Common myeloid progenitor, CD34-positive (primary cell): Measurements from ENCODE around the gene COX5A. TPM values are rescaled to one million over a fixed set of nuclear protein-coding genes. Genes with fewer than 3 reads are reported as not detected.

Source experiments
- CTCF ChIA-PET: fragments of 350-600 bp; sonication (Branson Sonifier 250); formaldehyde crosslinking; loops from one replicate; lab custom pipeline; 2021; ENCODE audit warnings: antibody characterized with exemption; lab: Charles Lee
- POLR2A ChIA-PET: fragments of 350-600 bp; sonication (Branson Sonifier 250); formaldehyde crosslinking; loops from one replicate; lab custom pipeline; 2021; ENCODE audit warnings: antibody characterized with exemption; lab: Charles Lee
- DNase-seq, 3 donors: peaks; one replicate each; pipeline versions ENCODE4 v3.0.0 to v3.0.0-alpha.2; 2013
- H3K27ac ChIP-seq, 2 experiments: 1 replicate in 1 of 2; 2 replicates in 1 of 2; pipeline ENCODE4 v1.7.0; 2013; ENCODE audit warnings: inconsistent platforms in 2 of 2, low read length in 2 of 2, mild to moderate bottlenecking in 2 of 2, low read depth in 1 of 2, moderate library complexity in 1 of 2; ENCODE audit not compliant: severe bottlenecking in 2 of 2, insufficient read depth in 1 of 2, poor library complexity in 1 of 2
- H3K27me3 ChIP-seq, 5 experiments: replicated peaks in 2 of 5; 1 replicate in 3 of 5; 2 replicates in 2 of 5; pipeline versions ENCODE4 v1.6.1 to v1.7.0; 2013; ENCODE audit warnings: low read length in 4 of 5, mild to moderate bottlenecking in 2 of 5, moderate library complexity in 2 of 5, inconsistent platforms in 1 of 5; ENCODE audit not compliant: insufficient read depth in 5 of 5, control insufficient read depth in 4 of 5
- H3K36me3 ChIP-seq, 4 experiments: 1 replicate in 2 of 4; 2 replicates in 2 of 4; pipeline versions ENCODE4 v1.6.1 to v1.7.0; 2013; ENCODE audit warnings: low read length in 3 of 4, control low read depth in 1 of 4, mild to moderate bottlenecking in 1 of 4; ENCODE audit not compliant: control insufficient read depth in 4 of 4, insufficient read depth in 4 of 4
- H3K4me1 ChIP-seq, 4 experiments: 1 replicate in 3 of 4; 2 replicates in 1 of 4; pipeline versions ENCODE4 v1.6.1 to v1.7.1; 2013; ENCODE audit warnings: low read length in 3 of 4, mild to moderate bottlenecking in 3 of 4, control low read depth in 1 of 4, inconsistent platforms in 1 of 4, moderate library complexity in 1 of 4; ENCODE audit not compliant: control insufficient read depth in 4 of 4, insufficient read depth in 4 of 4; ENCODE audit errors: control extremely low read depth in 1 of 4
- H3K4me3 ChIP-seq, 7 experiments: 1 replicate in 4 of 7; 2 replicates in 3 of 7; pipeline versions ENCODE4 v1.5.1 to v1.7.0; 2013; ENCODE audit warnings: mild to moderate bottlenecking in 7 of 7, low read length in 6 of 7, moderate library complexity in 6 of 7, inconsistent platforms in 2 of 7, low read depth in 2 of 7, control low read depth in 1 of 7; ENCODE audit not compliant: insufficient read depth in 4 of 7, control insufficient read depth in 1 of 7; ENCODE audit errors: extremely low read depth in 1 of 7
- H3K9me3 ChIP-seq, 5 experiments: 1 replicate in 4 of 5; 2 replicates in 1 of 5; pipeline versions ENCODE4 v1.6.1 to v1.7.1; 2013; ENCODE audit warnings: low read length in 4 of 5, mild to moderate bottlenecking in 2 of 5, inconsistent platforms in 1 of 5, low read depth in 1 of 5, moderate library complexity in 1 of 5; ENCODE audit not compliant: control insufficient read depth in 4 of 5, insufficient read depth in 2 of 5; ENCODE audit errors: control extremely low read depth in 1 of 5
- WGBS: methylation state at CpG from one replicate; pipeline ENCODE4 v1.1.5; 2013; ENCODE audit not compliant: insufficient coverage; 5-methylcytosine and 5-hydroxymethylcytosine counted together
- polyA plus RNA-seq: library from polyadenylated mRNA; unstranded; fragments of 120-200 nt; gene quantifications from one replicate; pipeline ENCODE4 v1.2.1, GENCODE V29; 2013

Gene COX5A
- polyA plus RNA-seq: 269 TPM

GRCh38 chr15:74937590-74938371 lies at the start of gene COX5A:
Gene COX5A (minus strand): TSS chr15:74938073. CDS start chr15:74938014, 59 bp downstream.
- 0% methylated on average over 78 of the region's 85 CpGs for WGBS
- H3K27ac ChIP-seq: peak within 1 kb of the TSS; percentile 75 to 91
- POLR2A ChIA-PET: interaction anchor here (0.6 kb wide), 3 partner anchors 58 to 106 kb away, joined by 3 read pairs; no protein-coding TSS in a partner anchor
- H3K4me1 ChIP-seq: peaks cover 0 to 23% (median 11%) of the 10 kb centered on the region in 4 experiments
- no peaks in the 10 kb centered on the region for H3K9me3 ChIP-seq
- no peaks in the 10 kb centered on the region for H3K27me3 ChIP-seq
- CTCF ChIA-PET: interaction anchor here (5.0 kb wide), 1 partner anchor 13 kb away, joined by 30 read pairs; no protein-coding TSS in a partner anchor
- peak within 1 kb of the TSS; percentile 90 to 99 (median 94) for H3K4me3 ChIP-seq
- DNase-seq: peak; percentile 95 to 98 (median 97)
- H3K36me3 ChIP-seq: no peaks in the 10 kb centered on the region

- CTCF ChIA-PET: no interaction called here
- 61% methylated on average over 4 of the region's 4 CpGs for WGBS
Measured at GRCh38 chr15:74983725-74984231, 45.9 kb upstream of the COX5A start.

DNA sequence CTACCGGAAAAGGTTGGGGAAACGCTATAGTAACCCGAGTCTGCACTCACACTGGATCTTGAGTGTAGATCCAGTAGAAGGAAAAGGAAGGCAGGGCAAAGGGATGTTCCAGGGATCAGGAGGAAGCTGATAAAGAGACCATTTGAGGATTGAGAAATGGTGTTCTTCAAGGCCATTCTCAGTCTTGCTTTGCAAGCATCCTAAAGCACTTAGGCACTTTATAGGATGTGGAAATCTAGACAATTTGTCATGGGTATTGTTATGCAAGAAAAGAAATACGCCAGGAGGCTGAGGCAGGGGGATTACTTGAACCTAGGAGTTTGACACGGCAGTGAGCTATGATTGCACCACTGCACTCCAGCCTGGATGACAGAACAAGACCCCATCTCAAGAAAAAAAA lies 44.3 kb upstream of the COX5A start:
- H3K36me3 ChIP-seq: no peaks in the 10 kb centered on the region
- ChIA-PET CTCF (no interaction called here), POLR2A (no interaction called here)
- H3K4me3 ChIP-seq: no peak overlapping the region
- no peaks in the 10 kb centered on the region for H3K9me3 ChIP-seq
- DNase-seq: no peak
- WGBS: 60% methylated on average over 1 of the region's 5 CpGs
- peaks cover 0 to 5% (median 0%) of the 10 kb centered on the region in 4 experiments for H3K4me1 ChIP-seq
- H3K27ac ChIP-seq: no peak overlapping the region
- peaks cover 0 to 11% (median 0%) of the 10 kb centered on the region in 5 experiments for H3K27me3 ChIP-seq

More at GRCh38 chr15:74983725-74984231, 45.9 kb upstream of the COX5A start:
- peaks cover 0 to 5% (median 0%) of the 10 kb centered on the region in 4 experiments for H3K4me1 ChIP-seq
- no peak overlapping the region for H3K4me3 ChIP-seq
- H3K27me3 ChIP-seq: peaks cover 0 to 10% (median 0%) of the 10 kb centered on the region in 5 experiments
- peak in 2 of 3 donors; percentile 28 to 52 for DNase-seq
- POLR2A ChIA-PET: no interaction called here
- H3K27ac ChIP-seq: no peak overlapping the region
- no peaks in the 10 kb centered on the region for H3K9me3 ChIP-seq
- no peaks in the 10 kb centered on the region for H3K36me3 ChIP-seq

DNA sequence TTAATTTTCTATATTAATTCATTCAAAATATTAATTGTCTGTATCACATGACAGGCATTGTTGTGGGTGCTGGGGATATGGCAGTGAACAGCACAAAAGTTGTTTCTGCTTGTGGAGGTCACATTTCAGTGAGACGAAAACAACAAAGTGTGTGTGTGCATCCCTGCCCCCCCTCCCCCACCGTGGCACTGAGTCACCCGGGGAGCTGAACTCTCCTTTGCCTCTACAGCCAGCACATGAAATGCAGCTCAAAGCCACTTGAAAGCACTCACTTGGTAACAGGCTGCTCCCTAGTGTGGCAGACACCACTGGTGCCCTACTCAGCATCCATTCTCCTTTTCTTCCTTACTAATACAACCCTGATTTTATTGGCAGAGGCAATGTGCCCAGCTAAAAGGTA lies 40.6 kb upstream of the COX5A start:
- ChIA-PET CTCF (interaction anchor here (1.0 to 2.2 kb wide), 3 partner anchors 10 to 23 kb away, joined by 4 to 7 read pairs (median 6); no protein-coding TSS in a partner anchor), POLR2A (no interaction called here)
- Histone ChIP-seq H3K36me3 (no peaks in the 10 kb centered on the region), H3K27ac (no peak overlapping the region), H3K4me3 (no peak overlapping the region), H3K9me3 (no peaks in the 10 kb centered on the region), H3K4me1 (no peaks in the 10 kb centered on the region), H3K27me3 (peaks cover 0 to 6% (median 0%) of the 10 kb centered on the region in 5 experiments)
- no peak for DNase-seq
- WGBS: 58% methylated on average over 3 of the region's 3 CpGs

DNA sequence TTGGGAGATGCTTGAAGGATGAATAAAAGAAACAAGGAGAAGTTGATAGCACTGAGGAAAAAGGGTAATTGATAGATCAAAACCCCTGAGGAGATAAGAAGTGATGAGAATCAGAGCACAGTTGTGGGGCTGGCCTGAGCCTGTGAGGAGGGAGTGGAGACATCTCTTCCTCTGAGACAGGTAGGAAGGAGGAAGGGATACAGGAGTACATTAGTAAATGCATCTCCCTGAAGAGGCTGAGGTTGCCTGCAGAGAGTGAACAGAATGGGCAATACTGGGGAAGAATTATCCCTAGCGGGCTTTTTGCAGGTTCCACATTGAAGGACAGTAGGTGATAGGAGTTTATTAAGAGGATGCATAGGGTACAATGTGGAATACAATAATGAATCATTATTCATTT lies 40.2 kb upstream of the COX5A start:
- no peak overlapping the region for H3K27ac ChIP-seq
- no CpG with 5 or more reads among the region's 1 CpG for WGBS
- H3K36me3 ChIP-seq: no peaks in the 10 kb centered on the region
- POLR2A ChIA-PET: no interaction called here
- DNase-seq: no peak
- no peaks in the 10 kb centered on the region for H3K9me3 ChIP-seq
- H3K27me3 ChIP-seq: peaks cover 0 to 6% (median 0%) of the 10 kb centered on the region in 5 experiments
- CTCF ChIA-PET: interaction anchor here (1.9 to 2.2 kb wide), 2 partner anchors 10 to 23 kb away, joined by 6 to 7 read pairs; no protein-coding TSS in a partner anchor
- no peak overlapping the region for H3K4me3 ChIP-seq
- H3K4me1 ChIP-seq: no peaks in the 10 kb centered on the region

- no peak overlapping the region for H3K4me3 ChIP-seq
- CTCF ChIA-PET: interaction anchor here (1.9 to 2.2 kb wide), 2 partner anchors 11 to 23 kb away, joined by 6 to 7 read pairs; no protein-coding TSS in a partner anchor
- peaks cover 0 to 6% (median 0%) of the 10 kb centered on the region in 5 experiments for H3K27me3 ChIP-seq
- no peaks in the 10 kb centered on the region for H3K4me1 ChIP-seq
- POLR2A ChIA-PET: no interaction called here
- 100% methylated on average over 1 of the region's 4 CpGs for WGBS
- H3K36me3 ChIP-seq: no peaks in the 10 kb centered on the region
- no peaks in the 10 kb centered on the region for H3K9me3 ChIP-seq
- H3K27ac ChIP-seq: no peak overlapping the region
- no peak for DNase-seq
Measured at GRCh38 chr15:74977599-74977998, 39.7 kb upstream of the COX5A start.
